AG04450 (cell line): ENCODE data around the gene MYH11. TPM values are rescaled to one million over a fixed set of nuclear protein-coding genes. Genes with fewer than 3 reads are reported as not detected.
"Not testable (repeated sequence)": the region's sequence is repeated elsewhere in the genome, so short reads cannot be mapped to it uniquely, and the experiment has no call there.

Experiments
- CTCF ChIA-PET: fragments of 300-600, 350-600 bp; formaldehyde crosslinking; extraction: SDS; loops from one replicate; lab custom pipeline; 2022; ENCODE audit warnings: antibody characterized with exemption, inconsistent platforms; lab: Charles Lee
- POLR2A ChIA-PET: fragments of 350-600 bp; formaldehyde crosslinking; extraction: SDS; loops from one replicate; lab custom pipeline; 2021; ENCODE audit warnings: antibody characterized with exemption, inconsistent platforms; lab: Yijun Ruan, JAX
- DNase-seq: peaks from one replicate; pipeline ENCODE4 v3.0.0-alpha.2; 2011; ENCODE audit warnings: low read depth, low spot score
- H3K27ac ChIP-seq: one replicate; pipeline ENCODE4 v1.5.1; 2012; ENCODE audit warnings: low read depth, low read length, control low read depth
- H3K27me3 ChIP-seq: one replicate; pipeline ENCODE4 v1.6.0; 2012; ENCODE audit warnings: low read length; ENCODE audit not compliant: control insufficient read depth, insufficient read depth
- H3K4me3 ChIP-seq: 2 replicates; pipeline ENCODE4 v1.5.1; 2011; ENCODE audit warnings: mild to moderate bottlenecking, low read depth, low read length, control low read depth
- H3K9me3 ChIP-seq: 2 replicates; pipeline ENCODE4 v1.5.1; 2012; ENCODE audit warnings: low read length; ENCODE audit not compliant: control insufficient read depth, insufficient read depth
- CTCF ChIP-seq: IDR thresholded peaks from 2 replicates; pipeline ENCODE4 v1.5.1; 2011; ENCODE audit warnings: low read depth, low read length, control low read depth, inconsistent platforms
- polyA plus RNA-seq: library from polyadenylated mRNA; depleted of rRNA; stranded (reverse); fragments of >200 nt; gene quantifications from 2 replicates; pipeline ENCODE4 v1.2.3, GENCODE V29; 2011

MYH11 gene
- polyA plus RNA-seq, 1 experiment = 0.20 TPM

- Histone ChIP-seq H3K27ac (no peak overlapping the region), H3K4me3 (no peak overlapping the region), H3K9me3 (no peaks in the 10 kb centered on the region), H3K27me3 (no peaks in the 10 kb centered on the region)
- POLR2A ChIA-PET = interaction anchor here (0.6 kb wide), 1 partner anchor 53 kb away, joined by 5 read pairs; no protein-coding TSS in a partner anchor
- no peak for DNase-seq
- TF ChIP-seq CTCF = no peak
- CTCF ChIA-PET = no interaction called here
Observed at GRCh38 chr16:15667091-15667742, 189.6 kb downstream of the MYH11 start.

- Histone ChIP-seq H3K27ac (no peak overlapping the region), H3K4me3 (no peak overlapping the region), H3K9me3 (no peaks in the 10 kb centered on the region), H3K27me3 (no peaks in the 10 kb centered on the region)
- no peak for TF ChIP-seq CTCF
- ChIA-PET POLR2A (interaction anchor here (0.6 kb wide), 1 partner anchor 12 kb away, joined by 6 read pairs; no protein-coding TSS in a partner anchor), CTCF (interaction anchor here (0.7 kb wide), 1 partner anchor 22 kb away, joined by 4 read pairs; the partner anchor contains the start of gene MARF1)
- DNase-seq = no peak
Observed at GRCh38 chr16:15665107-15665506, 191.7 kb downstream of the MYH11 start.

GRCh38 chr16:15660203-15660601 lies 196.6 kb downstream of the MYH11 start:
- TF ChIP-seq CTCF = no peak
- Histone ChIP-seq H3K27me3 (no peaks in the 10 kb centered on the region), H3K9me3 (no peaks in the 10 kb centered on the region), H3K4me3 (no peak overlapping the region), H3K27ac (no peak overlapping the region)
- CTCF ChIA-PET = interaction anchor here (0.6 kb wide), 2 partner anchors 15 to 159 kb away, joined by 3 to 7 read pairs; no protein-coding TSS in a partner anchor
- POLR2A ChIA-PET = no interaction called here
- DNase-seq = no peak

- Histone ChIP-seq H3K27ac (no peak overlapping the region), H3K4me3 (no peak overlapping the region), H3K9me3 (no peaks in the 10 kb centered on the region), H3K27me3 (no peaks in the 10 kb centered on the region)
- TF ChIP-seq CTCF = no peak
- ChIA-PET CTCF (no interaction called here), POLR2A (no interaction called here)
- no peak for DNase-seq
Observed at GRCh38 chr16:15658556-15658955, 198.3 kb downstream of the MYH11 start.

GRCh38 chr16:15658149-15658548 lies 198.7 kb downstream of the MYH11 start:
- Histone ChIP-seq H3K27ac (no peak overlapping the region), H3K4me3 (no peak overlapping the region), H3K9me3 (no peaks in the 10 kb centered on the region), H3K27me3 (no peaks in the 10 kb centered on the region)
- no peak for TF ChIP-seq CTCF
- no peak for DNase-seq
- POLR2A ChIA-PET = no interaction called here
- CTCF ChIA-PET = no interaction called here

GRCh38 chr16:15655561-15655960 lies 201.3 kb downstream of the MYH11 start:
- H3K27ac ChIP-seq, H3K27me3 ChIP-seq, H3K4me3 ChIP-seq, POLR2A ChIA-PET, H3K9me3 ChIP-seq, DNase-seq, CTCF ChIA-PET: not testable (repeated sequence)
